K562 (cell line): ENCODE data around the gene RORC. TPM values are rescaled to one million over a fixed set of nuclear protein-coding genes. Genes with fewer than 3 reads are reported as not detected.
A peak's percentile ranks its signal among the peaks of the same experiment; 100 is the strongest.
"Not testable (repeated sequence)": the region's sequence is repeated elsewhere in the genome, so short reads cannot be mapped to it uniquely, and the experiment has no call there.

Experiments used
- ATAC-seq: fragments of 200-7000 bp; cut with Tn5 transposase; 3 replicates; pipeline ENCODE4 v1.9.1; 2020; ENCODE audit warnings: moderate library complexity
- BruUV-seq: library from RNA; stranded (reverse); fragments of 400-500 nt; replicated peaks from 2 replicates; lab custom pipeline; 2021; lab: Mats Ljungman, UMichigan
- CTCF ChIA-PET: fragments of 300-600 bp; formaldehyde crosslinking; extraction: SDS; loops from one replicate; lab custom pipeline; 2021; ENCODE audit warnings: low intra/inter-chr PET ratio; lab: Yijun Ruan, JAX
- POLR2A ChIA-PET: fragments of 300-600, 350-650 bp; sonication (Branson Sonifier 250); formaldehyde crosslinking; extraction: SDS; loops from one replicate; lab custom pipeline; 2021; ENCODE audit warnings: antibody characterized with exemption, inconsistent platforms; lab: Yijun Ruan, JAX
- DNase-seq, 4 experiments: peaks; one replicate each; pipeline versions ENCODE4 v3.0.0 to v3.0.0-alpha.2; 2011 to 2018; ENCODE audit warnings: low spot score in 3 of 4, mixed read lengths in 3 of 4; ENCODE audit errors: extremely low read depth in 1 of 4
- FAIRE-seq: peaks from 2 replicates; lab custom pipeline; 2011; peaks lifted over from hg19 to GRCh38; lab: Jason Lieb, UNC
- H2AFZ ChIP-seq: 2 replicates; pipeline ENCODE4 v1.6.0; 2011; ENCODE audit warnings: low read depth, low read length, control low read depth, inconsistent platforms
- H3K27ac ChIP-seq: fragments of 200-600 bp; 3 replicates; pipeline ENCODE4 v1.8.0; 2011; ENCODE audit warnings: low read depth, mild to moderate bottlenecking, control low read depth, inconsistent platforms, low read length, moderate library complexity, mixed read lengths; ENCODE audit errors: extremely low read depth
- H3K27me3 ChIP-seq, 2 experiments: fragments of 300-600 bp in 1 of 2; 2 replicates in 1 of 2; 3 replicates in 1 of 2; pipeline versions ENCODE4 v1.6.0 to v1.8.0; 2011; ENCODE audit warnings: inconsistent platforms in 2 of 2, low read length in 2 of 2, mild to moderate bottlenecking in 1 of 2, mixed read lengths in 1 of 2, moderate library complexity in 1 of 2; ENCODE audit not compliant: control insufficient read depth in 2 of 2, insufficient read depth in 2 of 2
- H3K36me3 ChIP-seq: fragments of 300-600 bp; 3 replicates; pipeline ENCODE4 v1.8.0; 2011; ENCODE audit warnings: mild to moderate bottlenecking, low read length, inconsistent platforms; ENCODE audit not compliant: control insufficient read depth, insufficient read depth
- H3K4me1 ChIP-seq, 2 experiments: fragments of 200-600 bp in 1 of 2; replicated peaks in 1 of 2; 2 replicates in 1 of 2; 3 replicates in 1 of 2; pipeline versions ENCODE4 v1.5.1 to v1.8.0; 2011; ENCODE audit warnings: inconsistent platforms in 2 of 2, low read length in 2 of 2, mild to moderate bottlenecking in 1 of 2, mixed read lengths in 1 of 2, moderate library complexity in 1 of 2; ENCODE audit not compliant: control insufficient read depth in 2 of 2, insufficient read depth in 2 of 2
- H3K4me2 ChIP-seq: 2 replicates; pipeline ENCODE4 v1.6.1; 2011; ENCODE audit warnings: low read length, control low read depth, inconsistent platforms, mixed read lengths; ENCODE audit not compliant: insufficient read depth
- H3K4me3 ChIP-seq: fragments of 200-600 bp; sonication (generic), shearing (Covaris generic); 2 replicates; pipeline ENCODE4 v1.5.1; 2016; ENCODE audit warnings: control low read depth, inconsistent platforms
- H3K79me2 ChIP-seq: fragments of 200-600 bp; 3 replicates; pipeline ENCODE4 v1.8.0; 2011; ENCODE audit warnings: low read length, inconsistent platforms; ENCODE audit not compliant: control insufficient read depth, insufficient read depth
- H3K9ac ChIP-seq, 2 experiments: 2 replicates each; pipeline versions ENCODE4 v1.6.0 to v1.6.1; 2011; ENCODE audit warnings: low read depth in 2 of 2, low read length in 2 of 2, control low read depth in 1 of 2, inconsistent platforms in 1 of 2, mild to moderate bottlenecking in 1 of 2, mixed read lengths in 1 of 2; ENCODE audit not compliant: insufficient read depth in 1 of 2
- H3K9me1 ChIP-seq: one replicate; pipeline ENCODE4 v1.6.0; 2011; ENCODE audit warnings: inconsistent platforms, mild to moderate bottlenecking, low read length, moderate library complexity; ENCODE audit not compliant: control insufficient read depth, insufficient read depth
- H3K9me3 ChIP-seq: replicated peaks from 2 replicates; pipeline ENCODE4 v1.5.1; 2011; ENCODE audit warnings: low read depth, low read length, inconsistent platforms; ENCODE audit not compliant: control insufficient read depth, insufficient read depth
- H4K20me1 ChIP-seq: replicated peaks from 2 replicates; pipeline ENCODE4 v1.6.1; 2011; ENCODE audit warnings: low read length, inconsistent platforms, mixed read lengths; ENCODE audit not compliant: control insufficient read depth, insufficient read depth
- CBFA2T3 ChIP-seq: fragments of 450-650 bp; IDR thresholded peaks from 2 replicates; pipeline ENCODE4 v1.6.1; 2017
- COPS2 ChIP-seq: fragments of 450-650 bp; conservative IDR thresholded peaks from 2 replicates; pipeline ENCODE4 v1.6.1; 2016; ENCODE audit warnings: mild to moderate bottlenecking, moderate library complexity
- IRF2 ChIP-seq: sonication (generic); formaldehyde crosslinking; IDR thresholded peaks from 2 replicates; pipeline ENCODE4 v1.8.1; 2022; ENCODE audit warnings: mild to moderate bottlenecking, missing genetic modification reagents
- RBM22 ChIP-seq: fragments of 200-400 bp; formaldehyde crosslinking; IDR thresholded peaks from 2 replicates; pipeline ENCODE4 v1.6.1; 2018; ENCODE audit warnings: low read length, low read depth; ENCODE audit not compliant: poor library complexity, severe bottlenecking
- RUNX1 ChIP-seq: sonication (generic); IDR thresholded peaks from 2 replicates; pipeline ENCODE4 v1.6.1; 2016; ENCODE audit warnings: antibody characterized with exemption, low read depth
- ZC3H11A ChIP-seq: IDR thresholded peaks from 2 replicates; pipeline ENCODE4 v1.6.1; 2012; ENCODE audit warnings: low read depth, low read length, improper control_type of control experiment
- WGBS: fragments of 100-300 bp; shearing (Covaris generic); methylation state at CpG from one replicate; pipeline ENCODE4 v1.1.6; 2016; ENCODE audit warnings: low coverage, mixed read lengths; ENCODE audit not compliant: insufficient coverage; ENCODE audit errors: missing lambda C conversion rate; 5-methylcytosine and 5-hydroxymethylcytosine counted together
- in situ Hi-C: fragments of 300-500 bp; cut with MboI; formaldehyde crosslinking; loops from 4 replicates; pipeline ENCODE4 v1.15.0; 2018; ENCODE audit warnings: inconsistent platforms, mixed read lengths
- intact Hi-C: fragments of 100-400 bp; cut with micrococcal nuclease; formaldehyde crosslinking; loops from 2 replicates; pipeline ENCODE4 v1.14.2; 2022
- polyA plus RNA-seq, 8 experiments: library from polyadenylated mRNA; depleted of rRNA in 4 of 8; stranded (reverse) in 5 of 8; unstranded in 3 of 8; fragments of >200 nt; fragmentation: Nextera tagmentation in 2 of 8; fragmentation: Illumina TruSeq in 1 of 8; extraction: Ambion mirVana in 2 of 8; extraction: Trizol in 1 of 8; gene quantifications; 2 replicates each; pipeline versions ENCODE4 v1.2.1 to v1.2.3, GENCODE V29; 2011 to 2014; ENCODE audit warnings: inconsistent platforms in 1 of 8, missing spikeins in 1 of 8
- total RNA-seq, 7 experiments: library from RNA; depleted of rRNA in 6 of 7; stranded (reverse); fragments of >200 nt in 6 of 7; fragmentation: Illumina TruSeq in 2 of 7; extraction: Trizol in 2 of 7; gene quantifications; 2 replicates each; pipeline versions ENCODE4 v1.2.1 to v1.2.3, GENCODE V29; 2011 to 2021; ENCODE audit warnings: low replicate concordance in 1 of 7
- TF ChIP-seq, protein P1 (sequence below): fragments of 250-450 bp; sonication (Bioruptor Pico); IDR thresholded peaks from 2 replicates; pipeline ENCODE4 v1.5.0; 2021; ENCODE audit warnings: mild to moderate bottlenecking, moderate library complexity

RORC gene
- total and polyA plus RNA-seq, 9 of the 15 experiments (the other 6 are each of a cell fraction or from before 2014, with no cell fraction given) = not detected

- H3K4me1 ChIP-seq, H3K9me1 ChIP-seq, H3K9me3 ChIP-seq, H3K9ac ChIP-seq, H3K27ac ChIP-seq, H3K36me3 ChIP-seq, H4K20me1 ChIP-seq, H3K4me2 ChIP-seq, in situ Hi-C loops, H3K79me2 ChIP-seq, intact Hi-C loops, BruUV-seq, ATAC-seq, H2AFZ ChIP-seq, H3K4me3 ChIP-seq, POLR2A ChIA-PET, FAIRE-seq: not testable (repeated sequence)
- peak in 1 of 4 experiments; percentile 28 for DNase-seq
- 18% methylated on average over 8 of the region's 8 CpGs for WGBS
- CTCF ChIA-PET = interaction anchor here (0.6 kb wide), 1 partner anchor 656 kb away, joined by 4 read pairs; no protein-coding TSS in a partner anchor
- peaks cover 18 to 39% of the 10 kb centered on the region in 2 experiments for H3K27me3 ChIP-seq
- TF ChIP-seq CBFA2T3 = peak; percentile 28; the same call in 1 of the 2 replicates
These were observed 23.9 kb upstream of the RORC start for GRCh38 chr1:151855516-151855915.

- POLR2A ChIA-PET = interaction anchor here (0.7 kb wide), 1 partner anchor 120 kb away, joined by 4 read pairs; no protein-coding TSS in a partner anchor
- H3K9me3 ChIP-seq = no peaks in the 10 kb centered on the region
- TF ChIP-seq RBM22 (no peak), IRF2 (CRISPR knock-in tag) (no peak), RUNX1 (no peak), COPS2 (no peak), ZC3H11A (no peak)
- TF ChIP-seq, protein P1, sequence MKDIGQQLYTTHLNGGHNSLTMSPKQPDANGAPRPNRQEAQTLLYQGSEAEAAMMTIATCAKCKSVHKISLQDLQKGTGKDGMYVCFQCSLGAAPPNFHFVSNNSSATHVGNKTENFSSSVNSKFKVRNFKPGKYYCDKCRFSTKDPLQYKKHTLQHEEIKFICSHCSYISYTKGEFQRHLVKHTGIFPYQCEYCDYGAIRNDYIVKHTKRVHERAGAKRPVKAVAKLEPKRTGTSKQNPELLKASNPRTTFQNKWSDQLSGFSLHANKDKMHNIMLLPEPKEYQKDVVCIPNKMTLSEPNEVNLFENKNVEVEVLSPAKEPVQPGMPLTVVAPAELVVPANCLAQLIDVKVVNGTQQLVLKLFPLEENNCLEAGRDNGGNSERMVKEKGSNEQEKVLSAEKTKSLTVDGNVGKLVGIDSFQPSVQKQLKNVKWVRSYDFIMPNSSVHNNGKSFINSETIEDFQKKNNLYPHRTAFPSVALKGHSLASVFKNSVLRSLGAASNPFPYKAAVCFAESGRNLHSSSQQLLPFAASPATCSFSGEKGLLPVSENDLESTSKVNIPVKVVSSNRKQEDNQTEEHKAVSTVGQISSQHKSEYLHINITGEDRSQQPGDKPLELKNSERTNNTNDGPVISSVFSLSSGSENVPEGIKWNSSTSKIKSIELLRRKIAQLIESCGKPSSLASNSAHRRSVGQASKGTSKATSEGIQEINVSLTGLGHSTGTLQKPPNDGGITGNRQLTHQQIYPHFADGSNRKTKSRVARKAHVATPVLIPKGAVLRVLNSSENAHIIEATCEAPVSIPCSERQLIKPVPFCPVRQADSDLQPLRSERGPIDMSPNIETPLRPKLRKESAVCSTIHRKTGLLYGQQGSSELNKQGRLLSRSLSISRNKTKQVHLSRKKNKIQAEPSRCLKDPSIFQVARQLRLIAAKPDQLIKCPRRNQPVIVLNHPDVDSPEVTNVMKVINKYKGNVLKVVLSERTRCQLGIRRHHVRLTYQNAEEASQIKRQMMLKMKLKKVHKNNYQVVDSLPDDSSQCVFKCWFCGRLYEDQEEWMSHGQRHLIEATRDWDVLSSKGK (CRISPR knock-in tag) = no peak
- peaks cover 25 to 44% of the 10 kb centered on the region in 2 experiments for H3K27me3 ChIP-seq
- no peaks in the 10 kb centered on the region for H3K79me2 ChIP-seq
- H2AFZ ChIP-seq = no peak overlapping the region
- ATAC-seq = no peak
- no peak for DNase-seq
- no peak overlapping the region for H3K27ac ChIP-seq
- no peak for FAIRE-seq
- H3K4me3 ChIP-seq = no peak overlapping the region
- no peaks in the 10 kb centered on the region for H3K36me3 ChIP-seq
- in situ Hi-C loops = no loop called here
- no peak overlapping the region for H3K4me2 ChIP-seq
- WGBS = 60% methylated on average over 6 of the region's 7 CpGs
- H3K9ac ChIP-seq = no peak overlapping the region
- peaks cover 5 to 7% of the 10 kb centered on the region in 2 experiments; a peak in 2 of 5 replicates for H3K4me1 ChIP-seq
- 0 out of 2 replicates have a peak, but pooled peaks cover 3% of the 10 kb centered on the region for H4K20me1 ChIP-seq
- H3K9me1 ChIP-seq = peaks cover 3% of the 10 kb centered on the region
- intact Hi-C loops = no loop called here
- CTCF ChIA-PET = interaction anchor here (0.6 kb wide), 1 partner anchor 120 kb away, joined by 3 read pairs; no protein-coding TSS in a partner anchor
- no TSS peak for BruUV-seq
These were observed 23.1 kb upstream of the RORC start for GRCh38 chr1:151854658-151855057.
